T-helper 1 cell treated with Interleukin-12 subunit alpha and Interleukin-12 subunit beta and Interleukin-4 antibody, amounts not matched to agents 30 ng/mL and 1 ng/mL, for 36 hours (primary cell): ENCODE data around the gene PTPRG. TPM values are rescaled to one million over a fixed set of nuclear protein-coding genes. Genes with fewer than 3 reads are reported as not detected.

Experiments used
- intact Hi-C: fragments of 100-400 bp; cut with micrococcal nuclease; formaldehyde crosslinking; loops from one replicate; pipeline ENCODE4 v1.15.1; 2024
- total RNA-seq: library from RNA; stranded (reverse); gene quantifications from 2 replicates; pipeline ENCODE4 v1.2.3, GENCODE V29; 2022

PTPRG gene
- total RNA-seq, 1 donor from 2014 or later, result 2.5 TPM

DNA sequence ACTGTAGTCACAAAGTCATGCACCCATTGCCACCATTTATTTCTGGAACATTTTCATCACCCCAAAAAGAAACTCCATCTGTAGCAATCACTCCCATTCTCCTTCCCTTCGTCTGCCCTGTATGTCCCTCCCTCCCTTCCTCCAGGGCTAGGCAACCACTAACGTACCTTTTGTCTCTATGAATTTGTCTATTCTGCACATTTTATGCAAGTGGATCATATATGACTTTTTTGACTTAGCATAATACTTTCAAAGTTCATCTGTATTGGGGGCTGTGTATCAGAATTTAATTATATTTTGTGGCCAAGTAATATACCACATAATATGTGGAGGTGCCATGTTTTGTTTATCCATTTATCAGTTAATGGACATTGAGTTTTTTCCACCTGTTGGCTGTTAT, 610.4 kb downstream of the PTPRG start:
- intact Hi-C loops, result no loop called here

DNA sequence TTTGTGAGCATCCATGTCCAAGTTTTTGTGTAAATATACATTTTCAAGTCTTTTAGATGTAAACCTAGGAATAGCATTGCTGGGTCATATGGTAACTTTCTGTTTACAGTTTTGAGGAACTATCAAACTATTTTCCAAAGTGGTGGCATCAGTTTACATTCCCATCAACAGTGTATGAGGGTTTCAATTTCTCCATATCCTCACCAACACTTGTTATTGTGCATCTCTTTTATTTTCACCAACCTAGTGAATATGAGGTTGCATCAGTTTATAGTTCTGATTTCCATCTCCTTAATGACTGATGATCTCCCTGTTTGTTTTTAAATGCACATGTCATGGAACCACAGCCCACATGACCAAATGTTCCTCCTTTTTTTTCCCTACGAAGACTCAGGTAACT, 610.8 kb downstream of the PTPRG start:
- intact Hi-C loops, result no loop called here

DNA sequence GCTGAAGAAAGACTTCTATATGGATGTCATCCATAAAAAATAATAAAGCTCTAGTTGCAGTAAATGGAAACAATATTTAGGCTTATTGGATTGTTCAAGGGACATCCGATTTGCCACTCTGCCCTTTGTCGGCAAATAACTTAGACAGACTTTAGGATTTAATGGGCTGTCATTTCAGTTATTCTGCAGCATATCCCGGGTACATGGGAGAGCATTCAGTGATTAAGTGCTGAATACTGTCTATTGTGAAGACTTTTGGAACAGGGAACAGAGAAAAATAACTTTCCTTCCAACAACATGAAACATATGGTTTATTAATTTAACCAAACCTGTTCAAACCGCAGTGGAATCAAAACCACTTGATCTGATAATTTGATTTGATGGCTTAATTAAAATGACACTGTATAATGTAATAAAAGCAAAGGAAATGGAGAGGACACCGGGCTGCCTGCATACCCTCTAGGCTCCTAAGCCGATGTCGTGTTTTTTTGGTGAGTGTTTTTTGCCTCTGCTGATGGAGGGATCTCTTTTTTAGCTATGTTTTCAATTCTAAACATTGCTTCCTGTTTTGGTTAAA, 612.7 kb downstream of the PTPRG start:
- intact Hi-C loops, result no loop called here

DNA sequence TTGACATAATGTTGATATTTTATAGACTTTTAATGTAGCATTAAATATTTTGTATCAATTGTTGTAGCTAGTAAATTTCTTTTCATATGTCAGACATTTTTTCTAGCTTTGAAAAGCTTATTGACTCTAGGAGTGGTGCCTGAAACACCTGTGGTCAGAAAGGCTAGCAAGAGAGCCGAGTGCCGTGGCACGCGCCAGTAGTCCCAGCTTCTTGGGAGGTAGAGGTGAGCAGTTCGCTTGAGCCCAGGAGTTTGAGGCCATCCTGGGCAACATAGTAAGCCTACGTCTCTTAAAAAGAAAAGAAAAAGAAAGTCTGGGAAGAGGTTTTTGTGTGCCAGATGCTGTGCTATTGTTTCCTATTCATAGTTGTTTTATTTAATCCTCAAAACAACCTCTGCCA, 613.8 kb downstream of the PTPRG start:
- intact Hi-C loops, result no loop called here

DNA sequence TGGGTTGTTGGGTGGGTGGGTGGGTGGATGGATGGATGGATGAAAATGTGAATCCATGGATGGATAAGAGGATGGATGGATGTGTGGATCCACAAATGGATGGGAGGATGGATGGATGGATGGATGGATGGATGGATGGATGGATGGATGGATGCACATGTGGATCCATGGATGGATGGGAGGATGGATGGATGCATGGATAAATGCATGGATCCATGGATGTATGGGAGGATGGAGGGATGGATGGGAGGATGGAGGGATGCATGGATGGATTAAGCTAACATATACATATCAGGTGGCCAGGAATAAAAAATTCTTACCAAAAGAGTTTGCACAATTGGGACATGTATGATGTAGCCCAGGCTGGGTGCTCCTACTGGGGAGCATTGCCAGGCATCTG, 616.7 kb downstream of the PTPRG start:
- intact Hi-C loops, result no loop called here

DNA sequence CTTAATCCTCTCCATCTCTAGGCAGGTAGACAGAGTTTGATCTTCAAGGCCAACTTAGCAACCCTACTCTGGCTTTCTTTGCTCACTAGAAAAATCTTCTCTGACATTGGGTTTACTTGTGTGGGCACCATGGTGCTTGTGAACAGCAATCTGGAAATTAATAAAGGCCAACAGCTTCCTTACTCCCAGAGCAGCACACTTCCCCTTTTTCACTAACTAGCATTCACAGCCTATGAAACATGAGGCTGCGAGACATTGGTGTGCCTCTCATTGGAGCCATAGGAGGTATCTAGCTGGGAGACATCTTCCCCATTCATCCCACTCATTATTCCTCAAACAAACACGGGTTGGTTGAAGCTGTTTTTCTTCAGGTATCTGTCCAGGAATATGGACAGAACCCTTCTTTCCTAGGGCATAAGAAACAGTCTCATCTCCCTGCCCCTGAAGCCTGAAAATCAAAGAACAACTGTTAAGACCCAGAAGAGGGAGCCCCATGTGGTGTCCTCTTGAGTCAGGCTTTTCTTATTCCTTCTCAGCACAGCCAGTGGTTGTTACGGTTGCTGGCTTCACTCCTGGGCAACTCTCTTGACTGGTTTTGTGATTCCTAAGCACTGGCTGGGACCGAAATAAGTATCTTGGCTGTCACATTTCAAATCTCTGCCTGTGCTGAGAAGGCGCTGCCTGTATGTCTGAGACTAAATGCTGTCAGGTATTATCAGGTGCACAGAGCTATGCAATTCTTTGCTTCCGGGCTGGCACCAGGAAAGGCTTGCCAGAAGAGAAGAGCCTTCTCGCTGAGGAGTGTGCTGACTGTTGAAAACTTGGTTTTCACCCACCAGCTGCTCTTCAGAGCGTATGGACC, 617.6 kb downstream of the PTPRG start:
- intact Hi-C loops, result no loop called here

DNA sequence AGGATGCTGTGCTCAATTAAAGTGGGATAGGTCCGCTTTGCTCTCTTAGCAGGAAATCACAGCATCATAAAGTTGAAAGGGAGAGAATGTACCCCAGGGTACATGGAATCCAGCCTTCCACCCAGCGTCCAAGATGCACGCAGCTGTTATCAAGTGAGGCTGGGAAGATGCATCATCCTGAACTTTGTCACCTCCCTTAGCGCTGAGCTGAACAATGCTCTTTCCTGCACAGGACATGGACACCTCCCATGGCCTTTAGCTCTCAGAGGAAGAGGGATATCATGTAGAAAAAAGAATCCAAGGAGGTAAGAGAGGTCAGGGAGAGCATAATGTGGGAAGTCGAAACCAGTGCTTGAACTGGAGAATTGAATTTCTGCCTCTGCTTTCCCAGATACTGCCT, 619.1 kb downstream of the PTPRG start:
- intact Hi-C loops, result no loop called here

DNA sequence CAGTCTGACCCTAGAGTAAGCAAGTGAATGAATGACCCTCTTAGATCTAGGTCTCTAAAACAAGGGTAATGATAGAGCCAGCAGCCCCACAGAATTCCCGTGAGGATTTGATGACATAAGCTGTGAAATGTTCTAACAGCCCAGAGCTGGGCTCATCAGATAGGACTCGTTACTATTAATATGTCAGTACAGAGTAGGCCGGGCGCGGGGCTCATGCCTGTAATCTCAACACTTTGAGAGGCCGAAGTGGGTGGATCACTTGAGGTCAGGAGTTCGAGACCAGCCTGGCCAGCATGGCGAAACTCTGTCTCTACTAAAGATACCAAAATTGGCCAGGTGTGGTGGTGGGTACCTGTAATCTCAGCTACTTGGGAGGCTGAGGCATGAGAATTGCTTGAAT, 621.7 kb downstream of the PTPRG start:
- intact Hi-C loops, result no loop called here

DNA sequence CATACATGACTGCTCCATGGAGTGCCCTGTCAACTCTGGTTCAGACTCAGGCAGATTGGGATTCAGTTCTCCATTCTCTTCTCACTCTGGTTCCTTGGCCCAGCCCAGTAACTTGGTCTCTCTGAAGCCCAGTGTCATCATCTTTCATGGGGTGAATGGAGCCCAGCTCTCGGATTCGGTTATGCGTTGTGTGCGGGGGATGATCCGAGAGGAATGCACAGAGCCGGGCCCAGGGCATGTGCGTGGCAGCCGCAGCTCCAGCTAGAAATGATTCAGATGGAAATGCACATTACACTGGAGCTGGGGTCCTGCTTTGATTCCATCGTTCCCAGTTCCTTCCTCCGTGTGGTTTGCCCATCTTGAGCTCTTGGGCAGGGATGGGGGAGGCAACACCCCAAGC, 622.6 kb downstream of the PTPRG start:
- intact Hi-C loops, result no loop called here

DNA sequence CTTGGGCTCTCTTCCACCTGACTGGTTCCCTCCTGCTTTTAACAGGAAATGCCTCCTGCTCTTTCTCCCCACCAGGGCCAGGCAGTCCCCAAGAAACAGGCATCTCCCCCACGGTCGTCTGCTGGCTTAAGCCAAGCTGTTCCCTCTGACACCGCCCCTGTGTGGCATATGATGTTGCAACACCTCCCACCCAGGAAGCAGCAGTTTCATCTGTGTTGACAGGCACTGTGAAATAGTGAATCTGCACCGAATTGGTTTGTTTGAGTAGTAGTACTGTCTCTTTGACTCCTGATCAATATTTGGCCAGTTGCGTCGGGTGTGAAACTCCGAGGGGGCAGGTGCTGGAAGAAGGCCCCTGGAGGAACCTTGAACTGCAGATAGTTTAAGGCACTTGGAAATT, 623.2 kb downstream of the PTPRG start:
- intact Hi-C loops, result no loop called here

DNA sequence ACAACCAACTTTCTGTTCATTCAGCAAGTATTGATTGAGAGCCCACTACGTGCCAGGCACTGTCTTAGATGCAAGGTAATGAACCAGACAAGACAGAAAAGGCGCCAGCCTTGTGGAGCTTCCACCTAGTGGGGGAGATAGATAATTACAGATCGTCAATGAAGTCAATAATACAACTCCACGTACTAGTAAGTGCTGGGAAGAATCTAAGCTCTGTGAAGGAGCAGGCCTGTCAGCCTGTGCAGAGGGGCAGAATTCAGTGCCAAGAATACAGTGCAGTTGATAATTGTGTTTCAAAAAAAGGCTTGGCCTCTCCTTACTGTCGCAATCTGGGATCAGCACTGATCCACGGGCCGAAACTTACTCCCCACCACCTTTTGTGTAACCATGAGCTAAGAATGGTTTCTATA, 625.7 kb downstream of the PTPRG start:
- intact Hi-C loops, result loop anchor here (5.0 kb wide), 1 partner anchor 805 kb away; no protein-coding TSS in a partner anchor

DNA sequence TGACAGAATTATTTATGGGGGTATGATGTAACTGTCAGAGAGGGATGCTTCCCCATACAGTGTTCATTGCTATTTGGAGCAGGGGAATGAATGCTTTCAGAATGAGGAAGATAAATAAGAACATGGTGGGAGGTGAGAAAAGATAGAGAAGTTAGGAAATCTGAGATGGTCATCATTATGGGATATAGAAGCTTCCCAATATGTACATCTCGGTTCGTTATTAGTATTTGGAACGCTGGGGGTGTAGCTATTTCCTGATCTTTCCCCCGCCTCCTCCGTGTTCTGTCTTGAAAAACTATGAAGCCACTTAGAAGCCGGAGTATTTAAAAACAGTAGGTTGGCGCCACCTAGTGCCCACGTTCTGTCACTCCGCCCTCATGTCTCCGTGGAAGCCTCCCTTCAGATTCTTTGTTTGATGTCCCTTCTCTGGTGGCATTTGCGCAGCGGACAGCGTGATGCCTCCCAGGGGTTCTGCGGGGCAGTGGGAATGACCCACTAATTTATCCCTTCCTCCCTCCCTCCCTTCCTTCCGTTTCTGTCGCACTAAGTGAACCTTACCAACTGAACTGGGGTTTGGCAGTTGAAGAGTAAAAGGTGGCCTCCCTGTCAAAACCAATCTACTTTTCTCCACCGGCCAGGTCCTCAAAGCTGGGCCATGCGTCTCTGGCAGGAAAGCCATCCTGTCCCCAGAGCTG, 627.5 kb downstream of the PTPRG start:
- intact Hi-C loops, result loop anchor here (1.0 to 5.0 kb wide), 4 partner anchors 253 to 807 kb away; partner anchors contain the start of gene PTPRG

DNA sequence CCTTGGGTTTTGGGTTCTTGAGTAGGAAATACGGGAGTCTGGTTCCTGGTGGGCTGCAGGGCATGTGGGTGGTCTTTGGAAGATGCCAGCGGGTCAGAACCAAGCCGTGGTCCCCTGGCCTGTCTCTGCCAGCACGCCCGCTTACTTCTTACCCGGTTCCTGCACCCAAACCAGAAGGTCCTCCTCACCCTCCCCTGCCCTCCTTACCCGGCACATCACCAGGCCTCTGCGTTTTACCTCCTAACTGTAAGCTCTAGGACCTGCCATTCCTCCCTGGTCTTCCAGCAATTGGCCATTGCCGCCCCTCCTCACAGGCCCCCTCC, 628.0 kb downstream of the PTPRG start:
- intact Hi-C loops, result loop anchor here (1.0 to 5.0 kb wide), 3 partner anchors 331 to 807 kb away; partner anchors contain the start of gene PTPRG

DNA sequence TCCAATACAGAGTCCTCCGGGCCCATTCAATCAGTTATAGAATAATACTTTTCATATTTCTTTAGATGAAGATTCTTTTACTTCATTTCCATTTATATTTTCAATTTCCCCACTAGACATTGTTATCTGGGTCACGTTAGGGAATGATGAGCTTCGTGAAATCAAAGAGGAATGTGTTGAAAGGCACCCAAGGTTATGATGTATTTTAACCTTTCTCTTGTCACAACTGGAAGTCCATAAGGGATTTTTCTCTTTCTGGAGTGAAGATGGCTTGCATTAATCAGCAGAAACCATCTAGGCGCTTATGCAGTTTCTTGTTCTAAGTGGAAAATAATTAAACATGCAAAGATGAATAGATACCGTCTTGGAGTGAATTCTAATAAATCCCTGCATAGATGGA, 631.5 kb downstream of the PTPRG start:
- intact Hi-C loops, result no loop called here

DNA sequence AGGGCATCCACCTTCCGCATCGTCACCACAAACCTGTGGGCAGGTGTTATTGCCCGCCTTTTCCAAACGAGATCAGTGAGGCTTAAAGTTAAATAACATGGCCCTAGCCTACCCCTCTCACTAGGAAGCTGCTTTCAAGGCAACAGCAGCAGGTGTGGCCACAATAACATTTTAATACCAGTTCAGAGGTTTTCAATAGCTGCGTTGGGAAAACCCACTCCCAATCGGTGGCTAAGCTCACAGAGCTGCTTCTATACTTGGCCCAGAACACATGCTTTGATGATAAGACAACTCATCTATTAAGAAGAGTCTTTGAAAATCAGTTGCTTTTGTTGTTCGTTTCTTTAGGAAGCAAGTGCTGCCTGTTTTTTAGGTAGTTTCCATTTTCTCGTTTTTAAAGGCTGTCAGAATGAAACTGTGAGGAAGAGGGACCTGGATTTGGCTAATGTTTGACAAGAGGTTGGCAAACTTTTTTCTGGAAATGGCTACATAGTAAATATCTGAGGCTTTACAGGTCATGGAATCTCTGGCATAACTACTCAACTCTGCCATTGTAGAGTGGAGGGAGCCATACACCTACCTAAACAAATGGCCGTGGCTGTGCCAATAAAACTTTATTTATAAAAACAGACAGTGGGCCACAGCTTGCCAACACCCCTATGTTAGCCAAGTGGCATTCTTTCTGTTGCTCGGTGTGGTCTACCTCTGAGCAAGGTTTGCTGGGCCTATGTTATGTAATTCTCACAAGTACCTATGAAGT, 632.4 kb downstream of the PTPRG start:
- intact Hi-C loops, result no loop called here

DNA sequence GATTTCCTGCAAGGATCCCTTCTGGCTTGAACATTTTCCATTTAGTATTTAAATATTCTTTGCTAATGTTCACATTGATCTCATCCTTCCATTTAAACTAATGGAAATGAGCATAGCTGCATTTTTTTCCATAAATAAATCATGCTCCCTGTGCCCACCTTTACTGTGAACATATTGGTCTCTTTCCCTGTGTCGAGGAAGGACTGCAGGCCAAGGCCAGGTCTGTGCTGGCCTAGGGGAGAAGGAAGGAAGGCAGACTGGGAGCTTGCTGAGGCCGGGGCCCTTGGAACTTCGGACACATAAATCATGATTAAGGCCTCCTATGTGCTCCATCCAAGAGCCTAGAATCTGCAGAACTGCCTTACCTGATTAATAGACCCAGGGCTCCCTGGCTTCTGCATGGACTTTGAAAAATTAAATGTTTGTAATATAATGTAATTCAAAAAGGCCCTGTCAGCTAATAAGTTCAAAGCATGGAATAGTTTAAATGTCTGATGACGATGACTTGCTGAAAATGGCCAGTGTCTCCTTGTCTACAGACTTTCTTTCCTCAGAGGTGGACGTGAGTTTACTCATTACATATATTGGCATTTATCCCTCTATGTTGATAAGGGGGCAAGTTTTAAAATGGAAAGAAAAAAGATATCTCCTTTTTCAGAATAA, 636.1 kb downstream of the PTPRG start:
- intact Hi-C loops, result no loop called here

DNA sequence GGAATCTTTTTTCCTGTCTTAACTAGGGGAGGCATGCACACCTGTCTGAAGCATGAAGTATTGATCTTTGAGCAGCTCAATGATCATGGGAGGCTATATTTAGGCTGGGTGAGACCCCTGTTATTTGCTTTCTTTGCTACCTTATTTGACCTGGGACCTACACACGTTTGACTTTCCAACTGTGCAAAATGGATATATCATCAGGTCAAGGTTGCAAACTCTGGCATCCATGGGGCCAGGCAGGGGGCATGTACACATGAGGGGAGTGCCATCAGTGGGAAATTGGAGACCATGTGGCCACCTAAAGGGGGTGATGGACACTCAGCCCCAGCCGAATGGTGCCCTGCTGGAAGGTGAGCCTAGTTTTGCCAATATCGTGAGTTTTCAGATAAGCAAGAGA, 637.8 kb downstream of the PTPRG start:
- intact Hi-C loops, result no loop called here

DNA sequence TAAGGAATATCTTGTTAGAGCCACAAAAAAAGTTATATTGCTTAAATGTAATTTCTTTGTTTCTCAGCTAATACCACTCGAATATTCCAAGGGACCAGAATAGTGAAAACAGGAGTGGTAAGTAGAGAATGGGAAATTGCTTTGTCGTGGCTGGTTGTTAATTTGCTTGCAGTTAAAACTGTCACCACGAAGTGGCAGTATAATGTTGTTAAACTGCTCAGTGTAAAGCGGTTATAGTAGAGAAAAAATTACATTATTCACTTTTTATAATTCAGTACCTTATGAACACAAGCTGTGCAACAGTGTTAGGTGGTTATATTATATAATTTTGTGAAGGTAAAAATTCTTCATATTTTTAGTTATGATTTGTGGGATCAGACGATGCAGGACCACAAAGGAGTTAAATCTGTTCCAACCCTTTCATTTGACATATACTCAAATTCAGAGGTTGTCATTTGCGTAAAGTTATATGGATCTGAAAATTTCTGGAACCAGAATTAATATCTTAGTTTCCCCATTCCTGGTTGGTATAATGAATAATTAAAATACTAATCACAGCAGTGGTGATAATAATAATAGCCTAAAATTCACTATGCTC, 640.2 kb downstream of the PTPRG start:
- intact Hi-C loops, result loop anchor here (1.0 kb wide), 1 partner anchor 357 kb away; no protein-coding TSS in a partner anchor

DNA sequence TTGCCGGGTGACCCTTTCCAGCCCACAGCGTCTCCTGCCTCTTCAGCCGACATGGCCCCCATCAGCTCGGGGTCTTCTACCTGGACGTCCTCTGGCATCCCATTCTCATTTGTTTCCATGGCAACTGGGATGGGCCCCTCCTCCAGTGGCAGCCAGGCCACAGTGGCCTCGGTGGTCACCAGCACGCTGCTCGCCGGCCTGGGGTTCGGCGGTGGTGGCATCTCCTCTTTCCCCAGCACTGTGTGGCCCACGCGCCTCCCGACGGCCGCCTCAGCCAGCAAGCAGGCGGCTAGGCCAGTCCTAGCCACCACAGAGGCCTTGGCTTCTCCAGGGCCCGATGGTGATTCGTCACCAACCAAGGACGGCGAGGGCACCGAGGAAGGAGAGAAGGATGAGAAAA, 641.8 kb downstream of the PTPRG start:
- intact Hi-C loops, result no loop called here

DNA sequence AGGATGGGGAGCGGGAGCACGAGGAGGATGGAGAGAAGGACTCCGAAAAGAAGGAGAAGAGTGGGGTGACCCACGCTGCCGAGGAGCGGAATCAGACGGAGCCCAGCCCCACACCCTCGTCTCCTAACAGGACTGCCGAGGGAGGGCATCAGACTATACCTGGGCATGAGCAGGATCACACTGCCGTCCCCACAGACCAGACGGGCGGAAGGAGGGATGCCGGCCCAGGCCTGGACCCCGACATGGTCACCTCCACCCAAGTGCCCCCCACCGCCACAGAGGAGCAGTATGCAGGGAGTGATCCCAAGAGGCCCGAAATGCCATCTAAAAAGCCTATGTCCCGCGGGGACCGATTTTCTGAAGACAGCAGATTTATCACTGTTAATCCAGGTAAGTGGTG, 642.2 kb downstream of the PTPRG start:
- intact Hi-C loops, result no loop called here

DNA sequence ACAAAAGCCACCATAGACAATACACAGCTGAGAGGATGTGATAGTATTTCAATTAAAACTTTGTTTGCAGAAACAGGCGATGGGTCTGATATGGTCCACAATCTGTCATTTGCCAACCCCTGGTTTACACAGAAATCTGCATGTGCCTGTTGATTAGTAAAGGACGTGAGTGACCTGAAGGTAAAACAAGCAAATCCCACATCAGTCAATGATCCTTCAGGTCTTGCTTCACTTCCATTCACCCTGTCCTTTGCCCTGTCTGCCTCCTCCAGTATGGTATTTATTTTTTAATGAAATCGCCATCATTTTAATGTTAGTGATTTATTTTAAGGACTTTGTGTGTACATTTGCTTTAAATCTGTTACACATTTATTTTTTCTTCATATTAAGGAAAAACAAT, 645.8 kb downstream of the PTPRG start:
- intact Hi-C loops, result no loop called here
